HCT116 (cell line): ENCODE results near the gene ZNF697. TPM values are rescaled to one million over a fixed set of nuclear protein-coding genes. Genes with fewer than 3 reads are reported as not detected.

ENCODE experiments used
- ATAC-seq: fragments of 200-7000 bp; cut with Tn5 transposase; 2 replicates; pipeline ENCODE4 v1.9.1; 2020; ENCODE audit warnings: mild to moderate bottlenecking, moderate library complexity
- BruUV-seq: library from RNA; stranded (reverse); fragments of 400-500 nt; replicated peaks from 2 replicates; lab custom pipeline; 2021; lab: Mats Ljungman, UMichigan
- CTCF ChIA-PET: fragments of 300-600 bp; sonication (Branson Sonifier 250); formaldehyde crosslinking; loops from one replicate; lab custom pipeline; 2021; ENCODE audit warnings: antibody characterized with exemption; lab: Charles Lee
- POLR2A ChIA-PET: fragments of 300-600, 350-600 bp; sonication (Branson Sonifier 250); formaldehyde crosslinking; loops from one replicate; lab custom pipeline; 2021; ENCODE audit warnings: antibody characterized with exemption; lab: Charles Lee
- RAD21 ChIA-PET, 2 experiments: fragments of 300-600 bp; sonication (Branson Sonifier 250); formaldehyde crosslinking; loops; one replicate each; lab custom pipeline; 2023; ENCODE audit warnings: low total read pairs in 2 of 2; ENCODE audit not compliant: uncharacterized antibody in 2 of 2, unreplicated experiment in 2 of 2, low non-redundant PET in 1 of 2; lab: Charles Lee
- DNase-seq: peaks from one replicate; pipeline ENCODE4 v3.0.0-alpha.2; 2010; ENCODE audit warnings: low read depth, low spot score
- H2AFZ ChIP-seq: fragments of 200-600 bp; shearing (Covaris generic), sonication (generic); 2 replicates; pipeline ENCODE4 v1.6.1; 2017; ENCODE audit warnings: low read depth, mixed run types, mixed read lengths, antibody characterized with exemption, low read length; ENCODE audit not compliant: poor library complexity, severe bottlenecking
- H3K27ac ChIP-seq: 2 replicates; pipeline ENCODE4 v1.5.1; 2012; ENCODE audit warnings: low read depth, low read length
- H3K27me3 ChIP-seq: fragments of 200-600 bp; sonication (generic); 2 replicates; pipeline ENCODE4 v1.6.1; 2016; ENCODE audit warnings: mixed run types, low read length, mixed read lengths; ENCODE audit not compliant: insufficient read depth
- H3K36me3 ChIP-seq, 2 experiments: fragments of 200-500 bp in 1 of 2; fragments of 200-600 bp in 1 of 2; sonication (Bioruptor generic) in 1 of 2; sonication (generic) in 1 of 2; 2 replicates each; pipeline versions ENCODE4 v1.5.1 to v1.6.1; 2014 to 2016; ENCODE audit warnings: low read length in 2 of 2, inconsistent platforms in 1 of 2, mixed read lengths in 1 of 2, mixed run types in 1 of 2; ENCODE audit not compliant: insufficient read depth in 2 of 2, control insufficient read depth in 1 of 2
- H3K4me1 ChIP-seq, 2 experiments: fragments of 200-600 bp in 1 of 2; sonication (generic) in 1 of 2; 2 replicates each; pipeline versions ENCODE4 v1.5.1 to v1.6.1; 2012 to 2017; ENCODE audit warnings: low read length in 2 of 2, inconsistent platforms in 1 of 2, mild to moderate bottlenecking in 1 of 2, mixed read lengths in 1 of 2, mixed run types in 1 of 2, moderate library complexity in 1 of 2; ENCODE audit not compliant: insufficient read depth in 2 of 2, control insufficient read depth in 1 of 2
- H3K4me2 ChIP-seq: fragments of 200-600 bp; sonication (generic); 2 replicates; pipeline ENCODE4 v1.6.1; 2017; ENCODE audit warnings: mixed run types, low read length, mixed read lengths
- H3K4me3 ChIP-seq, 2 experiments: fragments of 200-600 bp in 1 of 2; sonication (generic) in 1 of 2; replicated peaks in 1 of 2; 2 replicates each; pipeline ENCODE4 v1.5.1; 2011 to 2016; ENCODE audit warnings: low read length in 2 of 2, control low read depth in 1 of 2, low read depth in 1 of 2, mild to moderate bottlenecking in 1 of 2, mixed read lengths in 1 of 2, mixed run types in 1 of 2
- H3K79me2 ChIP-seq: fragments of 200-600 bp; sonication (generic); 2 replicates; pipeline ENCODE4 v1.6.1; 2017; ENCODE audit warnings: mild to moderate bottlenecking, mixed run types, low read length, moderate library complexity, mixed read lengths; ENCODE audit not compliant: insufficient read depth
- H3K9ac ChIP-seq: fragments of 200-600 bp; sonication (generic); 2 replicates; pipeline ENCODE4 v1.6.1; 2016; ENCODE audit warnings: low read length, mixed read lengths
- H3K9me2 ChIP-seq: fragments of 200-600 bp; sonication (generic), shearing (Covaris generic); 2 replicates; pipeline ENCODE4 v1.6.1; 2017; ENCODE audit warnings: mixed run types, mild to moderate bottlenecking, moderate library complexity; ENCODE audit not compliant: insufficient read depth
- H3K9me3 ChIP-seq, 2 experiments: fragments of 200-500 bp in 1 of 2; fragments of 200-600 bp in 1 of 2; sonication (Bioruptor generic) in 1 of 2; sonication (generic) in 1 of 2; 2 replicates each; pipeline ENCODE4 v1.6.1; 2014 to 2017; ENCODE audit warnings: low read length in 2 of 2, mixed read lengths in 2 of 2, inconsistent platforms in 1 of 2, low read depth in 1 of 2, mild to moderate bottlenecking in 1 of 2, mixed run types in 1 of 2, moderate library complexity in 1 of 2; ENCODE audit not compliant: control insufficient read depth in 1 of 2, insufficient read depth in 1 of 2
- H4K20me1 ChIP-seq: fragments of 200-600 bp; sonication (generic), shearing (Covaris generic); 2 replicates; pipeline ENCODE4 v1.6.1; 2017; ENCODE audit warnings: mixed run types, mild to moderate bottlenecking, moderate library complexity; ENCODE audit not compliant: insufficient read depth
- EZH2phosphoT487 ChIP-seq: fragments of 200-600 bp; IDR thresholded peaks from 2 replicates; pipeline ENCODE4 v1.6.1; 2018; ENCODE audit warnings: antibody characterized with exemption, borderline replicate concordance
- JUND ChIP-seq: IDR thresholded peaks from 2 replicates; pipeline ENCODE4 v1.6.1; 2012
- POLR2AphosphoS5 ChIP-seq: IDR thresholded peaks from 2 replicates; pipeline ENCODE4 v1.6.1; 2011; ENCODE audit warnings: mild to moderate bottlenecking, low read depth, low read length, moderate library complexity
- SP1 ChIP-seq: IDR thresholded peaks from 2 replicates; pipeline ENCODE4 v1.6.1; 2012; ENCODE audit warnings: low read depth
- SRF ChIP-seq: IDR thresholded peaks from 2 replicates; pipeline ENCODE4 v1.6.1; 2012; ENCODE audit warnings: low read depth
- YY1 ChIP-seq: IDR thresholded peaks from 2 replicates; pipeline ENCODE4 v1.6.1; 2011; ENCODE audit warnings: low read length, low read depth, moderate library complexity, mild to moderate bottlenecking; ENCODE audit not compliant: insufficient replicate concordance; ENCODE audit errors: extremely low read depth
- ZNF274 ChIP-seq: fragments of 200-500 bp; sonication (Bioruptor generic); IDR thresholded peaks from 2 replicates; pipeline ENCODE4 v1.6.1; 2014; ENCODE audit warnings: mild to moderate bottlenecking, low read depth, low read length, inconsistent platforms
- intact Hi-C: fragments of 100-400 bp; cut with micrococcal nuclease; formaldehyde crosslinking; loops from 2 replicates; pipeline ENCODE4 v1.10.0; 2022
- total RNA-seq: library from RNA; stranded (reverse); gene quantifications from one replicate; pipeline ENCODE4 v1.2.1, GENCODE V29; 2021; ENCODE audit not compliant: unreplicated experiment
- TF ChIP-seq, protein P1 (sequence below), 3 experiments: fragments of 200-600 bp in 1 of 3; sonication (generic) in 1 of 3; IDR thresholded peaks in 2 of 3; conservative IDR thresholded peaks in 1 of 3; 2 replicates each; pipeline ENCODE4 v1.5.1; 2012 to 2017; ENCODE audit warnings: low read depth in 2 of 3, low read length in 2 of 3, antibody characterized with exemption in 1 of 3, borderline replicate concordance in 1 of 3, control low read depth in 1 of 3, mild to moderate bottlenecking in 1 of 3, mixed read lengths in 1 of 3, mixed run types in 1 of 3, moderate library complexity in 1 of 3; ENCODE audit not compliant: insufficient read depth in 1 of 3
- TF ChIP-seq, protein P2 (sequence below): IDR thresholded peaks from 2 replicates; pipeline ENCODE4 v1.6.1; 2012

The ZNF697 gene
- total RNA-seq, 1 experiment from 2014 or later = 5.9 TPM

DNA sequence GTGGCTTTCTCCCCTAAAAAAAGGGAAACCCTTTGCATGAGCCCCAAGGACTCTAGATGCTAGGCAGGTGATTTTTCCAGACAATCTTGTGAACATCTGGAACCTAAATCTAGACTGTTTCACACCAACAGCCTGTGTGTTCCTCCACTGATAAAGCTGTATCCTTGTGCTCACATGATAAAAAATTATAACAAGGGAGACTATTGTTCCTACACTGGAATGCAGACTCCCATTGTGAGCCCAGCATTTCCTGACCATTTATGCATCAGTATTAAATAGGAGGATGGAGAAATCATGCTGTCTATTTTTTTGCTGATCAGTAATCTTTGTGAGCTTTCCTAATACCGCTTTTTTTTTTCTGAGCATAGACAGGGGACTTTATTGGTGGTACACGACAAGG, 52.5 kb downstream of the ZNF697 start:
- H3K27ac ChIP-seq = no peak overlapping the region
- no peak overlapping the region for H3K4me2 ChIP-seq
- CTCF ChIA-PET = no interaction called here
- H3K79me2 ChIP-seq = no peaks in the 10 kb centered on the region
- H3K9me3 ChIP-seq = no peaks in the 10 kb centered on the region
- H3K4me1 ChIP-seq = no peaks in the 10 kb centered on the region
- no peaks in the 10 kb centered on the region for H4K20me1 ChIP-seq
- no TSS peak for BruUV-seq
- ATAC-seq = no peak
- H3K4me3 ChIP-seq = no peak overlapping the region
- intact Hi-C loops = no loop called here
- RAD21 ChIA-PET = no interaction called here
- DNase-seq = no peak
- H3K9me2 ChIP-seq = no peaks in the 10 kb centered on the region
- no peaks in the 10 kb centered on the region for H3K36me3 ChIP-seq
- POLR2A ChIA-PET = no interaction called here
- TF ChIP-seq SRF (no peak), YY1 (no peak), EZH2phosphoT487 (no peak), JUND (no peak), ZNF274 (no peak), POLR2AphosphoS5 (no peak), SP1 (no peak)
- TF ChIP-seq, protein P1, sequence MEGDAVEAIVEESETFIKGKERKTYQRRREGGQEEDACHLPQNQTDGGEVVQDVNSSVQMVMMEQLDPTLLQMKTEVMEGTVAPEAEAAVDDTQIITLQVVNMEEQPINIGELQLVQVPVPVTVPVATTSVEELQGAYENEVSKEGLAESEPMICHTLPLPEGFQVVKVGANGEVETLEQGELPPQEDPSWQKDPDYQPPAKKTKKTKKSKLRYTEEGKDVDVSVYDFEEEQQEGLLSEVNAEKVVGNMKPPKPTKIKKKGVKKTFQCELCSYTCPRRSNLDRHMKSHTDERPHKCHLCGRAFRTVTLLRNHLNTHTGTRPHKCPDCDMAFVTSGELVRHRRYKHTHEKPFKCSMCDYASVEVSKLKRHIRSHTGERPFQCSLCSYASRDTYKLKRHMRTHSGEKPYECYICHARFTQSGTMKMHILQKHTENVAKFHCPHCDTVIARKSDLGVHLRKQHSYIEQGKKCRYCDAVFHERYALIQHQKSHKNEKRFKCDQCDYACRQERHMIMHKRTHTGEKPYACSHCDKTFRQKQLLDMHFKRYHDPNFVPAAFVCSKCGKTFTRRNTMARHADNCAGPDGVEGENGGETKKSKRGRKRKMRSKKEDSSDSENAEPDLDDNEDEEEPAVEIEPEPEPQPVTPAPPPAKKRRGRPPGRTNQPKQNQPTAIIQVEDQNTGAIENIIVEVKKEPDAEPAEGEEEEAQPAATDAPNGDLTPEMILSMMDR (IDR thresholded peaks at IDR 0.05 in 2 of 3, conservative IDR thresholded peaks at IDR 0.05 in 1 of 3; ENCODE audit: borderline replicate concordance in 1 of 3, insufficient read depth in 1 of 3, low read depth in 2 of 3, low read length in 2 of 3) = no peak
- TF ChIP-seq, protein P2, sequence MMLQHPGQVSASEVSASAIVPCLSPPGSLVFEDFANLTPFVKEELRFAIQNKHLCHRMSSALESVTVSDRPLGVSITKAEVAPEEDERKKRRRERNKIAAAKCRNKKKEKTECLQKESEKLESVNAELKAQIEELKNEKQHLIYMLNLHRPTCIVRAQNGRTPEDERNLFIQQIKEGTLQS = no peak
- TF ChIP-seq, all 23 proteins: peak for 0
- no peak overlapping the region for H2AFZ ChIP-seq
- no peaks in the 10 kb centered on the region for H3K27me3 ChIP-seq
- H3K9ac ChIP-seq = no peak overlapping the region
